H1 (cell line): ENCODE data around the gene CDH12. TPM values are rescaled to one million over a fixed set of nuclear protein-coding genes. Genes with fewer than 3 reads are reported as not detected.

ENCODE experiments used
- CTCF ChIA-PET: fragments of 300-600 bp; sonication (Branson Sonifier 250); formaldehyde crosslinking; loops from one replicate; lab custom pipeline; 2021; ENCODE audit not compliant: partially characterized antibody; lab: Charles Lee
- POLR2A ChIA-PET: fragments of 300-600 bp; sonication (Branson Sonifier 250); formaldehyde crosslinking; loops from one replicate; lab custom pipeline; 2021; ENCODE audit warnings: inconsistent platforms; ENCODE audit not compliant: partially characterized antibody; lab: Charles Lee
- DNase-seq, 2 experiments: peaks; one replicate each; pipeline versions ENCODE4 v3.0.0 to v3.0.0-alpha.2; 2010 to 2022; ENCODE audit warnings: low spot score in 2 of 2, low read depth in 1 of 2, mixed read lengths in 1 of 2
- FAIRE-seq: peaks from 2 replicates; lab custom pipeline; 2011; peaks lifted over from hg19 to GRCh38; lab: Jason Lieb, UNC
- H2AFZ ChIP-seq: 2 replicates; pipeline ENCODE4 v1.8.1; 2012; ENCODE audit warnings: low read length, inconsistent platforms
- H2AK5ac ChIP-seq: 2 replicates; pipeline ENCODE4 v1.6.1; 2013; ENCODE audit warnings: low read depth, low read length
- H2BK120ac ChIP-seq: replicated peaks from 2 replicates; pipeline ENCODE3; 2013; ENCODE audit warnings: low read depth, low read length, inconsistent platforms
- H2BK12ac ChIP-seq: 2 replicates; pipeline ENCODE4 v1.6.1; 2013; ENCODE audit warnings: low read depth, low read length
- H2BK15ac ChIP-seq: 2 replicates; pipeline ENCODE4 v1.6.1; 2013; ENCODE audit warnings: low read length
- H2BK20ac ChIP-seq: 2 replicates; pipeline ENCODE4 v1.6.1; 2013; ENCODE audit warnings: low read length
- H2BK5ac ChIP-seq: 2 replicates; pipeline ENCODE4 v1.6.1; 2013; ENCODE audit warnings: low read depth, low read length
- H3K14ac ChIP-seq: 2 replicates; pipeline ENCODE4 v1.6.1; 2013; ENCODE audit warnings: inconsistent platforms; ENCODE audit not compliant: insufficient read length
- H3K18ac ChIP-seq: 2 replicates; pipeline ENCODE4 v1.6.1; 2013; ENCODE audit warnings: low read length; ENCODE audit errors: extremely low read depth
- H3K23ac ChIP-seq: 2 replicates; pipeline ENCODE4 v1.6.1; 2013; ENCODE audit warnings: inconsistent platforms; ENCODE audit not compliant: insufficient read length
- H3K23me2 ChIP-seq: 2 replicates; pipeline ENCODE4 v1.6.1; 2013; ENCODE audit warnings: low read depth, low read length
- H3K27ac ChIP-seq: 2 replicates; pipeline ENCODE4 v1.6.1; 2011; ENCODE audit warnings: low read depth, low read length, inconsistent platforms
- H3K27me3 ChIP-seq, 4 experiments: replicated peaks in 1 of 4; 1 replicate in 1 of 4; 2 replicates in 3 of 4; pipeline versions ENCODE4 v1.6.1 to v1.8.1; 2011 to 2013; ENCODE audit warnings: low read length in 3 of 4, mild to moderate bottlenecking in 3 of 4, inconsistent platforms in 2 of 4, mixed read lengths in 2 of 4, moderate library complexity in 1 of 4; ENCODE audit not compliant: control insufficient read depth in 3 of 4, insufficient read depth in 3 of 4; ENCODE audit errors: extremely low read depth in 1 of 4
- H3K36me3 ChIP-seq, 4 experiments: 2 replicates each; pipeline versions ENCODE4 v1.6.1 to v1.8.1; 2011 to 2013; ENCODE audit warnings: mild to moderate bottlenecking in 4 of 4, low read length in 3 of 4, moderate library complexity in 2 of 4, control low read depth in 1 of 4, inconsistent platforms in 1 of 4; ENCODE audit not compliant: insufficient read depth in 4 of 4, control insufficient read depth in 2 of 4
- H3K4ac ChIP-seq: replicated peaks from 2 replicates; pipeline ENCODE3; 2013; ENCODE audit warnings: low read length, low read depth, mixed read lengths, inconsistent platforms; ENCODE audit not compliant: insufficient read length
- H3K4me1 ChIP-seq, 4 experiments: replicated peaks in 1 of 4; 1 replicate in 1 of 4; 2 replicates in 3 of 4; pipeline versions ENCODE4 v1.6.1 to v1.8.1; 2011 to 2013; ENCODE audit warnings: low read length in 3 of 4, inconsistent platforms in 2 of 4, mixed read lengths in 1 of 4; ENCODE audit not compliant: insufficient read depth in 4 of 4, control insufficient read depth in 3 of 4
- H3K4me2 ChIP-seq, 2 experiments: 2 replicates each; pipeline versions ENCODE4 v1.6.1 to v1.8.1; 2011 to 2013; ENCODE audit warnings: low read depth in 2 of 2, low read length in 2 of 2, control low read depth in 1 of 2, inconsistent platforms in 1 of 2, mild to moderate bottlenecking in 1 of 2; ENCODE audit not compliant: insufficient read depth in 1 of 2
- H3K4me3 ChIP-seq, 4 experiments: fragments of 200-600, 300-600 bp in 1 of 4; sonication (generic), shearing (Covaris generic), sonication (Bioruptor Twin) in 1 of 4; 2 replicates each; pipeline versions ENCODE4 v1.5.1 to v1.8.1; 2011 to 2016; ENCODE audit warnings: low read length in 4 of 4, low read depth in 3 of 4, control low read depth in 2 of 4, inconsistent platforms in 2 of 4, mild to moderate bottlenecking in 2 of 4, mixed read lengths in 1 of 4, moderate library complexity in 1 of 4; ENCODE audit not compliant: insufficient read depth in 2 of 4; ENCODE audit errors: extremely low read depth in 1 of 4
- H3K56ac ChIP-seq: replicated peaks from 2 replicates; pipeline ENCODE3; 2013; ENCODE audit warnings: low read depth, mild to moderate bottlenecking, mixed read lengths, low read length, inconsistent platforms; ENCODE audit not compliant: insufficient read length
- H3K79me1 ChIP-seq: 2 replicates; pipeline ENCODE4 v1.6.1; 2013; ENCODE audit warnings: low read depth, low read length, control low read depth
- H3K79me2 ChIP-seq, 2 experiments: 2 replicates each; pipeline versions ENCODE4 v1.6.1 to v1.8.1; 2012 to 2013; ENCODE audit warnings: low read length in 2 of 2, mild to moderate bottlenecking in 2 of 2, inconsistent platforms in 1 of 2; ENCODE audit not compliant: insufficient read depth in 2 of 2, control insufficient read depth in 1 of 2
- H3K9ac ChIP-seq, 4 experiments: replicated peaks in 1 of 4; 1 replicate in 1 of 4; 2 replicates in 3 of 4; pipeline versions ENCODE4 v1.6.1 to v1.8.1; 2011 to 2013; ENCODE audit warnings: low read depth in 3 of 4, low read length in 3 of 4, control low read depth in 2 of 4, mild to moderate bottlenecking in 2 of 4, moderate library complexity in 2 of 4, inconsistent platforms in 1 of 4; ENCODE audit errors: extremely low read depth in 1 of 4
- H3K9me3 ChIP-seq, 2 experiments: 2 replicates each; pipeline versions ENCODE4 v1.6.1 to v1.8.1; 2012 to 2013; ENCODE audit warnings: mild to moderate bottlenecking in 2 of 2, moderate library complexity in 2 of 2, control low read depth in 1 of 2, inconsistent platforms in 1 of 2, low read depth in 1 of 2, low read length in 1 of 2, mixed read lengths in 1 of 2; ENCODE audit not compliant: insufficient read depth in 2 of 2
- H4K20me1 ChIP-seq, 2 experiments: replicated peaks in 1 of 2; 2 replicates each; pipeline versions ENCODE3 to v1.8.1; 2011 to 2013; ENCODE audit warnings: inconsistent platforms in 2 of 2, low read length in 2 of 2, mild to moderate bottlenecking in 1 of 2; ENCODE audit not compliant: insufficient read depth in 2 of 2, control insufficient read depth in 1 of 2
- H4K5ac ChIP-seq: 2 replicates; pipeline ENCODE4 v1.6.1; 2013; ENCODE audit warnings: low read length, low read depth, mixed read lengths, inconsistent platforms; ENCODE audit not compliant: insufficient read length
- H4K8ac ChIP-seq: 2 replicates; pipeline ENCODE4 v1.8.0; 2013; ENCODE audit warnings: mild to moderate bottlenecking, moderate library complexity, low read length, inconsistent platforms; ENCODE audit not compliant: insufficient read depth; ENCODE audit errors: extremely low read depth
- H4K91ac ChIP-seq: replicated peaks from 2 replicates; pipeline ENCODE3; 2013; ENCODE audit warnings: low read length, mixed read lengths, inconsistent platforms; ENCODE audit not compliant: insufficient read length
- BACH1 ChIP-seq: IDR thresholded peaks from 2 replicates; pipeline ENCODE4 v1.6.1; 2012; ENCODE audit warnings: low read length, improper control_type of control experiment
- BRCA1 ChIP-seq: IDR thresholded peaks from 2 replicates; pipeline ENCODE4 v1.6.1; 2012; ENCODE audit warnings: low read depth, low read length, improper control_type of control experiment
- CBX5 ChIP-seq: fragments of 300-800, 300-1000 bp; sonication (generic); IDR thresholded peaks from 2 replicates; pipeline ENCODE4 v1.7.1; 2016; ENCODE audit warnings: antibody characterized with exemption, low read length, low read depth
- CEBPB ChIP-seq: IDR thresholded peaks from 2 replicates; pipeline ENCODE4 v1.6.1; 2012; ENCODE audit warnings: low read depth, low read length
- CTBP2 ChIP-seq: IDR thresholded peaks from 2 replicates; pipeline ENCODE4 v1.7.0; 2011; ENCODE audit warnings: borderline replicate concordance, mild to moderate bottlenecking, moderate library complexity, mixed read lengths, low read length; ENCODE audit not compliant: insufficient read depth, insufficient read length
- GTF2F1 ChIP-seq: IDR thresholded peaks from 2 replicates; pipeline ENCODE4 v1.6.1; 2012; ENCODE audit warnings: low read depth, low read length, improper control_type of control experiment, borderline replicate concordance
- KDM1A ChIP-seq: fragments of 200-600, 300-600 bp; sonication (generic); IDR thresholded peaks from 2 replicates; pipeline ENCODE4 v1.7.1; 2016; ENCODE audit warnings: mild to moderate bottlenecking, low read length, borderline replicate concordance
- KDM5A ChIP-seq: fragments of 200-600 bp; IDR thresholded peaks from 2 replicates; pipeline ENCODE4 v1.7.1; 2012; ENCODE audit warnings: mild to moderate bottlenecking, low read length, inconsistent platforms, mixed read lengths
- NRF1 ChIP-seq: IDR thresholded peaks from 2 replicates; pipeline ENCODE4 v1.6.1; 2011; ENCODE audit warnings: mild to moderate bottlenecking, low read depth, low read length, improper control_type of control experiment
- RAD21 ChIP-seq, 2 experiments: IDR thresholded peaks in 1 of 2; conservative IDR thresholded peaks in 1 of 2; 2 replicates each; pipeline ENCODE4 v1.6.1; 2011; ENCODE audit warnings: low read depth in 2 of 2, low read length in 2 of 2, improper control_type of control experiment in 1 of 2, inconsistent platforms in 1 of 2, mild to moderate bottlenecking in 1 of 2, moderate library complexity in 1 of 2
- RXRA ChIP-seq: IDR thresholded peaks from 2 replicates; pipeline ENCODE4 v1.6.1; 2011; ENCODE audit warnings: low read depth, mild to moderate bottlenecking, low read length, moderate library complexity; ENCODE audit not compliant: insufficient read depth
- SAP30 ChIP-seq: fragments of 300-600 bp; sonication (generic); IDR thresholded peaks from 2 replicates; pipeline ENCODE4 v1.7.1; 2012; ENCODE audit warnings: low read length, moderate library complexity, mild to moderate bottlenecking, inconsistent platforms; ENCODE audit not compliant: insufficient read depth, insufficient replicate concordance
- SIRT6 ChIP-seq: IDR thresholded peaks from one replicate; pipeline ENCODE4 v1.7.1; 2012; ENCODE audit warnings: low read length, inconsistent platforms
- SIX5 ChIP-seq: IDR thresholded peaks from 2 replicates; pipeline ENCODE4 v1.6.1; 2011; ENCODE audit warnings: mild to moderate bottlenecking, low read depth, low read length
- SP2 ChIP-seq: IDR thresholded peaks from 2 replicates; pipeline ENCODE4 v1.6.1; 2012; ENCODE audit warnings: mild to moderate bottlenecking, low read length, inconsistent platforms
- TBP ChIP-seq: IDR thresholded peaks from 2 replicates; pipeline ENCODE4 v1.6.1; 2011; ENCODE audit warnings: low read depth, low read length, improper control_type of control experiment
- TEAD4 ChIP-seq: IDR thresholded peaks from 2 replicates; pipeline ENCODE4 v1.6.1; 2012; ENCODE audit warnings: low read depth, low read length, inconsistent platforms, mixed read lengths
- polyA plus RNA-seq, 7 experiments: library from polyadenylated mRNA; depleted of rRNA in 3 of 7; stranded (reverse) in 5 of 7; unstranded in 2 of 7; fragments of >200 nt in 5 of 7; fragments of 200-250 nt in 2 of 7; gene quantifications; 1 replicate in 5 of 7; 2 replicates in 1 of 7; 4 replicates in 1 of 7; pipeline versions ENCODE4 v1.2.1 to v1.2.3, GENCODE V29; 2011 to 2013; ENCODE audit warnings: missing spikeins in 2 of 7, mixed read lengths in 2 of 7
- total RNA-seq: library from RNA; stranded (reverse); fragmentation: NEBNext Ultra II Directional; extraction: Animal tissue kit (Norgen Biotek cat#: 25700); gene quantifications from 2 replicates; pipeline ENCODE4 v1.2.1, GENCODE V29; 2021

Gene CDH12
- total and polyA plus RNA-seq, 2 of the 8 experiments (the other 6 are each of a cell fraction or from before 2014, with no cell fraction given) = 0.03 TPM; not detected in 1

- Histone ChIP-seq H3K79me1 (no peaks in the 10 kb centered on the region), H3K18ac (no peak overlapping the region), H3K79me2 (no peaks in the 10 kb centered on the region), H3K27me3 (no peaks in the 10 kb centered on the region), H3K23me2 (no peaks in the 10 kb centered on the region), H2BK20ac (no peak overlapping the region), H3K23ac (no peak overlapping the region), H3K36me3 (no peaks in the 10 kb centered on the region; a peak in 1 of 8 replicates), H2AFZ (no peak overlapping the region), H2BK120ac (no peak overlapping the region), H4K91ac (no peak overlapping the region), H3K4me3 (no peak overlapping the region), H3K4me2 (no peak overlapping the region), H3K4me1 (no peaks in the 10 kb centered on the region), H4K8ac (no peak overlapping the region), H3K9me3 (no peaks in the 10 kb centered on the region), H3K14ac (no peak overlapping the region), H2BK5ac (no peak overlapping the region), H4K20me1 (no peaks in the 10 kb centered on the region), H2AK5ac (no peak overlapping the region), H3K4ac (no peak overlapping the region), H3K9ac (no peak overlapping the region), H2BK12ac (no peak overlapping the region), H3K56ac (no peak overlapping the region), H4K5ac (no peak overlapping the region), H2BK15ac (no peak overlapping the region), H3K27ac (no peak overlapping the region)
- ChIA-PET POLR2A (no interaction called here), CTCF (no interaction called here)
- DNase-seq (no peak), FAIRE-seq (no peak)
- TF ChIP-seq SAP30 = no peak
- TF ChIP-seq RAD21 (IDR thresholded peaks at IDR 0.05 in 1 of 2, conservative IDR thresholded peaks at IDR 0.05 in 1 of 2; ENCODE audit: low read depth in 2 of 2, low read length in 2 of 2) = no peak
- TF ChIP-seq NRF1 = no peak
- no peak for TF ChIP-seq RXRA
- no peak for TF ChIP-seq CBX5
- TF ChIP-seq TEAD4 = no peak
- no peak for TF ChIP-seq KDM1A
- TF ChIP-seq BACH1 = no peak
- TF ChIP-seq SIRT6 = no peak
- no peak for TF ChIP-seq CEBPB
- TF ChIP-seq TBP = no peak
- no peak for TF ChIP-seq SIX5
- TF ChIP-seq CTBP2 = no peak
- TF ChIP-seq KDM5A = no peak
- TF ChIP-seq GTF2F1 = no peak
- no peak for TF ChIP-seq SP2
- no peak for TF ChIP-seq BRCA1
Observed at GRCh38 chr5:21834863-21835262, 1018.3 kb downstream of the CDH12 start.
